HEK293 (cell line): ENCODE data around the gene SLC39A7.

ENCODE experiments used
- BCL11A ChIP-seq: fragments of 450-650 bp; formaldehyde crosslinking; IDR thresholded peaks from 2 replicates; pipeline ENCODE4 v1.5.1; 2016; ENCODE audit warnings: low read depth, missing biosample characterization, missing genetic modification characterization
- EGR2 ChIP-seq: fragments of 450-650 bp; formaldehyde crosslinking; IDR thresholded peaks from 2 replicates; pipeline ENCODE4 v1.5.1; 2016; ENCODE audit warnings: low read depth, missing biosample characterization, missing genetic modification characterization
- ELK4 ChIP-seq: IDR thresholded peaks from 2 replicates; pipeline ENCODE4 v1.6.1; 2011; ENCODE audit warnings: mild to moderate bottlenecking, low read depth, low read length, borderline replicate concordance
- PATZ1 ChIP-seq: fragments of 450-650 bp; formaldehyde crosslinking; IDR thresholded peaks from 2 replicates; pipeline ENCODE4 v1.5.1; 2016; ENCODE audit warnings: missing biosample characterization, missing genetic modification characterization
- ZBTB44 ChIP-seq: fragments of 450-650 bp; IDR thresholded peaks from 2 replicates; pipeline ENCODE4 v1.5.1; 2018; ENCODE audit warnings: missing biosample characterization, mild to moderate bottlenecking, missing genetic modification characterization
- ZBTB6 ChIP-seq: fragments of 450-650 bp; formaldehyde crosslinking; IDR thresholded peaks from 2 replicates; pipeline ENCODE4 v1.5.1; 2017; ENCODE audit warnings: missing biosample characterization, missing genetic modification characterization
- ZNF112 ChIP-seq: fragments of 450-650 bp; formaldehyde crosslinking; IDR thresholded peaks from 2 replicates; pipeline ENCODE4 v1.5.0; 2017; ENCODE audit warnings: missing biosample characterization, missing genetic modification characterization
- ZNF138 ChIP-seq: fragments of 450-650 bp; formaldehyde crosslinking; IDR thresholded peaks from 2 replicates; pipeline ENCODE4 v1.5.1; 2016; ENCODE audit warnings: missing biosample characterization, missing genetic modification characterization, borderline replicate concordance
- ZNF174 ChIP-seq: fragments of 450-650 bp; formaldehyde crosslinking; IDR thresholded peaks from 2 replicates; pipeline ENCODE4 v1.5.0; 2017; ENCODE audit warnings: missing biosample characterization, mild to moderate bottlenecking, missing genetic modification characterization
- ZNF239 ChIP-seq: fragments of 450-650 bp; formaldehyde crosslinking; IDR thresholded peaks from 2 replicates; pipeline ENCODE4 v1.5.1; 2016; ENCODE audit warnings: missing biosample characterization, missing genetic modification characterization
- ZNF26 ChIP-seq: fragments of 450-650 bp; formaldehyde crosslinking; IDR thresholded peaks from 2 replicates; pipeline ENCODE4 v1.5.1; 2016; ENCODE audit warnings: missing biosample characterization, missing genetic modification characterization
- ZNF274 ChIP-seq, 2 experiments: fragments of 200-500 bp in 1 of 2; fragments of 450-650 bp in 1 of 2; sonication (Bioruptor generic) in 1 of 2; formaldehyde crosslinking in 1 of 2; IDR thresholded peaks; 2 replicates each; pipeline versions ENCODE4 v1.5.1 to v1.6.1; 2014 to 2016; ENCODE audit warnings: borderline replicate concordance in 1 of 2, inconsistent platforms in 1 of 2, low read length in 1 of 2, missing biosample characterization in 1 of 2, missing genetic modification characterization in 1 of 2
- ZNF302 ChIP-seq: fragments of 450-650 bp; formaldehyde crosslinking; IDR thresholded peaks from 2 replicates; pipeline ENCODE4 v1.5.1; 2016; ENCODE audit warnings: missing biosample characterization, missing genetic modification characterization, low read depth
- ZNF324 ChIP-seq: fragments of 450-650 bp; formaldehyde crosslinking; IDR thresholded peaks from 2 replicates; pipeline ENCODE4 v1.5.1; 2016; ENCODE audit warnings: missing biosample characterization, missing genetic modification characterization
- ZNF366 ChIP-seq: fragments of 450-650 bp; formaldehyde crosslinking; conservative IDR thresholded peaks from 2 replicates; pipeline ENCODE4 v1.5.1; 2016; ENCODE audit warnings: missing biosample characterization, missing genetic modification characterization
- ZNF391 ChIP-seq: fragments of 450-650 bp; formaldehyde crosslinking; IDR thresholded peaks from 2 replicates; pipeline ENCODE4 v1.5.1; 2016; ENCODE audit warnings: low read depth, missing biosample characterization, missing genetic modification characterization, borderline replicate concordance
- ZNF548 ChIP-seq: fragments of 450-650 bp; formaldehyde crosslinking; IDR thresholded peaks from 2 replicates; pipeline ENCODE4 v1.5.1; 2016; ENCODE audit warnings: missing biosample characterization, missing genetic modification characterization
- ZNF560 ChIP-seq: fragments of 450-650 bp; formaldehyde crosslinking; IDR thresholded peaks from 2 replicates; pipeline ENCODE4 v1.5.1; 2017; ENCODE audit warnings: missing biosample characterization, missing genetic modification characterization, borderline replicate concordance
- ZNF600 ChIP-seq: fragments of 450-650 bp; formaldehyde crosslinking; IDR thresholded peaks from 2 replicates; pipeline ENCODE4 v1.5.1; 2016; ENCODE audit warnings: missing biosample characterization, missing genetic modification characterization
- ZNF664 ChIP-seq: fragments of 450-650 bp; formaldehyde crosslinking; IDR thresholded peaks from 2 replicates; pipeline ENCODE4 v1.5.1; 2016; ENCODE audit warnings: missing biosample characterization, missing genetic modification characterization
- ZNF692 ChIP-seq: fragments of 450-650 bp; formaldehyde crosslinking; IDR thresholded peaks from 2 replicates; pipeline ENCODE4 v1.5.1; 2016; ENCODE audit warnings: missing biosample characterization, missing genetic modification characterization
- ZNF777 ChIP-seq: fragments of 450-650 bp; formaldehyde crosslinking; IDR thresholded peaks from 2 replicates; pipeline ENCODE4 v1.5.1; 2017; ENCODE audit warnings: missing biosample characterization, missing genetic modification characterization, borderline replicate concordance
- ZSCAN4 ChIP-seq: fragments of 450-650 bp; formaldehyde crosslinking; IDR thresholded peaks from 2 replicates; pipeline ENCODE4 v1.5.1; 2017; ENCODE audit warnings: missing biosample characterization, missing genetic modification characterization
- ZSCAN5A ChIP-seq: fragments of 450-650 bp; formaldehyde crosslinking; IDR thresholded peaks from 2 replicates; pipeline ENCODE4 v1.5.1; 2016; ENCODE audit warnings: missing biosample characterization, missing genetic modification characterization

Gene SLC39A7

GRCh38 chr6:33200219-33201146, at the start of gene SLC39A7, which contains the start of gene RXRB (continued):
- no peak for TF ChIP-seq ZSCAN4
- TF ChIP-seq ZNF692 = peak; percentile 97
- no peak for TF ChIP-seq ZNF560 (tag by site-specific recombination)
- TF ChIP-seq ZNF548 = no peak
- no peak for TF ChIP-seq ELK4
- TF ChIP-seq ZNF391 (tag by site-specific recombination) = peak; percentile 87
- no peak for TF ChIP-seq ZNF239 (tag by site-specific recombination)
- TF ChIP-seq ZNF777 (tag by site-specific recombination) = no peak
- peak; percentile 95; the same call in 1 of the 2 replicates for TF ChIP-seq PATZ1 (tag by site-specific recombination)
- TF ChIP-seq ZNF138 (tag by site-specific recombination) = no peak
- TF ChIP-seq ZNF26 (tag by site-specific recombination) = no peak
- TF ChIP-seq ZNF112 (tag by site-specific recombination) = no peak
- peak; percentile 72 for TF ChIP-seq EGR2 (tag by site-specific recombination)
- no peak for TF ChIP-seq ZNF274 (IDR thresholded peaks at IDR 0.05; ENCODE audit: low read length)
- TF ChIP-seq ZNF274 (tag by site-specific recombination; IDR thresholded peaks at IDR 0.05; ENCODE audit: borderline replicate concordance) = no peak
- TF ChIP-seq ZBTB44 (tag by site-specific recombination) = no peak
- TF ChIP-seq ZNF174 (tag by site-specific recombination) = no peak
- TF ChIP-seq ZNF600 (tag by site-specific recombination) = no peak
- peak; percentile 88 for TF ChIP-seq ZBTB6 (tag by site-specific recombination)
- TF ChIP-seq ZNF302 (tag by site-specific recombination) = 0 out of 2 replicates have a peak, but pooled peaks have one; percentile 19
- peak; percentile 36; the same call in 1 of the 2 replicates for TF ChIP-seq ZSCAN5A (tag by site-specific recombination)
- TF ChIP-seq ZNF664 (tag by site-specific recombination) = no peak
- TF ChIP-seq ZNF324 = peak; percentile 92; the same call in 1 of the 2 replicates
- no peak for TF ChIP-seq BCL11A (tag by site-specific recombination)
- TF ChIP-seq ZNF366 (tag by site-specific recombination) = no peak
